ENCODE results near the gene USP37.

DNA sequence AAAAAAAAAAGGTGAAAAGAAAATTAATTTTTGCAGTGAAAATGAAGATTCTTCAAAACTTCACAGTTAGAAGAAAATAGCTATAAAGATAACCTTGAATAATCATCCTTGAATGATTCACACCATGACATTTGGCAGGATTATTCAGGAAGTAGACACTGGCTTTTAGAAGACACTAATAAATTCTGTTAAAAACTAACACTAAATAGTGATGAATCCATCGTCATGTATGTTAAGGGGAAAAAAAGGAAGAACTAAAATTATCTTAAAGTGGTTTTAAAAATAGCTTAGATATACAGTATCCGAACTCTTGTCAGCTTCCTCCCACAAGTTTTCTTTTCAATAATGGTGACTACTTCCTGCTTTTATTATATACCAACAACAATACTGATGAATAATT is 10.2 kb downstream of the USP37 start:
- TF ChIP-seq POLR2A (IDR thresholded peaks at IDR 0.05; ENCODE audit: low read length) (no peak), GATA1 (IDR thresholded peaks at IDR 0.05; ENCODE audit: low read depth, low read length) (no peak)

All from erythroblast (primary cell).